HG03095 (cell line): ENCODE results near the gene UBR3.
A peak's percentile ranks its signal among the peaks of the same experiment; 100 is the strongest.

Experiments used
- ATAC-seq: cut with Tn5 transposase; IDR thresholded peaks from one replicate; pipeline ENCODE4 v1.9.1; 2021; ENCODE audit warnings: moderate library complexity; ENCODE audit not compliant: unreplicated experiment

UBR3 gene

GRCh38 chr2:170039401-170040172, 212.3 kb downstream of the UBR3 start:
- no peak for ATAC-seq

- no peak for ATAC-seq
Observed at GRCh38 chr2:170044751-170045478, 217.7 kb downstream of the UBR3 start.

- ATAC-seq = no peak
Observed at GRCh38 chr2:170047331-170048065, 220.2 kb downstream of the UBR3 start.

- ATAC-seq = no peak
Observed at GRCh38 chr2:170052151-170052550, 224.9 kb downstream of the UBR3 start.

- no peak for ATAC-seq
Observed at GRCh38 chr2:170054997-170055396, 227.7 kb downstream of the UBR3 start.

GRCh38 chr2:170056900-170057299, 229.6 kb downstream of the UBR3 start:
- no peak for ATAC-seq

- no peak for ATAC-seq
Observed at GRCh38 chr2:170063456-170064235, 236.4 kb downstream of the UBR3 start.

- ATAC-seq = no peak
Observed at GRCh38 chr2:170070778-170071177, 243.5 kb downstream of the UBR3 start.

- ATAC-seq = no peak
Observed at GRCh38 chr2:170073288-170073687, 246.0 kb downstream of the UBR3 start.

- peak; percentile 68 for ATAC-seq
Observed at GRCh38 chr2:170076189-170076588, 248.9 kb downstream of the UBR3 start.

GRCh38 chr2:170077830-170078569, 250.7 kb downstream of the UBR3 start:
- no peak for ATAC-seq

GRCh38 chr2:170084820-170085491, 257.7 kb downstream of the UBR3 start:
- no peak for ATAC-seq

GRCh38 chr2:170086117-170086688, 258.9 kb downstream of the UBR3 start:
- ATAC-seq = no peak

- ATAC-seq = no peak
Observed at GRCh38 chr2:170086751-170087412, 259.6 kb downstream of the UBR3 start.

- ATAC-seq = no peak
Observed at GRCh38 chr2:170087413-170087793, 260.1 kb downstream of the UBR3 start.

GRCh38 chr2:170088776-170089175, 261.5 kb downstream of the UBR3 start:
- ATAC-seq = no peak

GRCh38 chr2:170090229-170090628, 263.0 kb downstream of the UBR3 start:
- no peak for ATAC-seq

- ATAC-seq = no peak
Observed at GRCh38 chr2:170091436-170091835, 264.2 kb downstream of the UBR3 start.
